Upper lobe of right lung (tissue), 1 donor: ENCODE data around the gene PPT2. TPM values are rescaled to one million over a fixed set of nuclear protein-coding genes. Genes with fewer than 3 reads are reported as not detected.
A peak's percentile ranks its signal among the peaks of the same experiment; 100 is the strongest.

ENCODE experiments used
- ATAC-seq: fragments of 200-7000 bp; cut with Tn5 transposase; one replicate; pipeline ENCODE4 v1.9.1; 2020; ENCODE audit warnings: mild to moderate bottlenecking, moderate library complexity
- DNase-seq: peaks from one replicate; pipeline ENCODE4 v3.0.0-alpha.2; 2020
- H3K27ac ChIP-seq: fragments of 200-600 bp; one replicate; pipeline ENCODE4 v1.8.0; 2022
- H3K27me3 ChIP-seq: fragments of 200-600 bp; one replicate; pipeline ENCODE4 v1.8.0; 2022; ENCODE audit warnings: mild to moderate bottlenecking
- H3K36me3 ChIP-seq: fragments of 200-600 bp; one replicate; pipeline ENCODE4 v1.8.0; 2022
- H3K4me1 ChIP-seq: fragments of 200-600 bp; one replicate; pipeline ENCODE4 v1.8.0; 2022
- H3K4me3 ChIP-seq: fragments of 200-600 bp; one replicate; pipeline ENCODE4 v1.8.0; 2022; ENCODE audit warnings: mild to moderate bottlenecking
- H3K9me3 ChIP-seq: fragments of 200-600 bp; one replicate; pipeline ENCODE4 v1.8.0; 2022
- intact Hi-C: fragments of 100-400 bp; cut with DNase I; formaldehyde crosslinking; loops from one replicate; pipeline ENCODE4 v1.11.0; 2022
- total RNA-seq: library from RNA; stranded (reverse); fragmentation: NEBNext Ultra II Directional; extraction: Animal tissue kit (Norgen Biotek cat#: 25700); gene quantifications from one replicate; pipeline ENCODE4 v1.2.1, GENCODE V29; 2021
- TF ChIP-seq, protein P1 (sequence below): fragments of 200-600 bp; IDR thresholded peaks from one replicate; pipeline ENCODE4 v1.8.0; 2022; ENCODE audit warnings: antibody characterized with exemption
- donor health status: DM: no; HTN: yes; CAD: no; lungs with severe emphysema.

PPT2 gene
- total RNA-seq, 1 donor from 2014 or later = 19.2 TPM

DNA sequence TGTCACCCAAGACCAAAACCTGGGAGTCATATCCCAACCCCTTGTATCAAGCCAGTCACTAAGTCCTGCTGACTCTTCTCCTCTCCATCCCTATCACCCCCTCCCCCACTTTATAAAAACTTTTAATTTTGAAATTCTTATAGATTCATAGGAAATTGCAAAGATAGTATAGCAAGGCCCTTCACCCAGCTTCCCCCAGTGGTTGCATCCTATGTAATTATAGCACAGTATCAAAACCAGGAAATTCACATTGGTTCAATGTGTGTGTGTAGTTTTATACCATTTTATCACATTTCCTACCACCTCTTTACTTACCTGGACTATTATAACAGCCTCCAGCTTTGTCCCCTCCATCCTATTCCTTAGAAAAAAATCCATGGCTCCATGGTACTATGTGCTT, 4.1 kb downstream of the PPT2 start:
- DNase-seq (no peak), ATAC-seq (no peak)
- no peak overlapping the region for H3K4me3 ChIP-seq
- peaks cover 17% of the 10 kb centered on the region for H3K4me1 ChIP-seq
- TF ChIP-seq, protein P1, sequence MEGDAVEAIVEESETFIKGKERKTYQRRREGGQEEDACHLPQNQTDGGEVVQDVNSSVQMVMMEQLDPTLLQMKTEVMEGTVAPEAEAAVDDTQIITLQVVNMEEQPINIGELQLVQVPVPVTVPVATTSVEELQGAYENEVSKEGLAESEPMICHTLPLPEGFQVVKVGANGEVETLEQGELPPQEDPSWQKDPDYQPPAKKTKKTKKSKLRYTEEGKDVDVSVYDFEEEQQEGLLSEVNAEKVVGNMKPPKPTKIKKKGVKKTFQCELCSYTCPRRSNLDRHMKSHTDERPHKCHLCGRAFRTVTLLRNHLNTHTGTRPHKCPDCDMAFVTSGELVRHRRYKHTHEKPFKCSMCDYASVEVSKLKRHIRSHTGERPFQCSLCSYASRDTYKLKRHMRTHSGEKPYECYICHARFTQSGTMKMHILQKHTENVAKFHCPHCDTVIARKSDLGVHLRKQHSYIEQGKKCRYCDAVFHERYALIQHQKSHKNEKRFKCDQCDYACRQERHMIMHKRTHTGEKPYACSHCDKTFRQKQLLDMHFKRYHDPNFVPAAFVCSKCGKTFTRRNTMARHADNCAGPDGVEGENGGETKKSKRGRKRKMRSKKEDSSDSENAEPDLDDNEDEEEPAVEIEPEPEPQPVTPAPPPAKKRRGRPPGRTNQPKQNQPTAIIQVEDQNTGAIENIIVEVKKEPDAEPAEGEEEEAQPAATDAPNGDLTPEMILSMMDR = no peak
- H3K36me3 ChIP-seq = peaks cover 14% of the 10 kb centered on the region
- H3K27me3 ChIP-seq = no peaks in the 10 kb centered on the region
- H3K9me3 ChIP-seq = no peaks in the 10 kb centered on the region
- intact Hi-C loops = no loop called here
- no peak overlapping the region for H3K27ac ChIP-seq

DNA sequence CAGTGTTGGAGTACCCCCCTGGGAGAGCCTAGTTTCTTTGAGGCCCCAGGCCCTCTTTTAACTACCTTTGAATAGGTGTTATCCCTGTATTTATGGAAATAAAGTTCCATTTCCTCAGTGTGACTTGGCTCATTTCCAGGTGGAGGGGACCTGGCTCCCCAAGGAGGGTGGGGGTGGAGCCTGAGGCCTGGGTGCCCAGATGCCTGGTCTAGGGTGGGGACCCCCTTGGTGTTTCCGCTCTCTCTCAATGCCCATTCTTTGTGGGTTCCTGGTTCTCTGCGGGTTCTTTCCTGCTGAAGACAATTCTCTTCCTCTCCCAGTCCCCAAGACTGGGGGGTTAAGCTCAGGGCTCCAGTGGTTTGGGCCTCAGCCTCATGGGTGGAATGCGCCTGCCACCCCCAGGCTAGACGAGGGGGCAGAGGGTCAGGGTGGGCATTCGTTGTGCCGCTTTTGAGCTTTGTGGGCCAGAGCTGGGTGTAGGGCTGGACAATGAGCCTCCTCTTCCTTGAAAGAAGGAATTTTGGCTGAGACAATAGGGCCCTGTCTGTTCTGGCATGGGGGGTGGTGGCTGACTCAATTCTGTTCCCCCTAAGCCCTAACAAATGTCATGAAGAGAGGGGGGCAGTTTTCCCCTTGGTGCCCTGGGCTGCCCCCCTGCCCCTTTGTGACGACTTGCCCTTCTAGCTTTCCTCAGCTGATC, 9.8 kb downstream of the PPT2 start:
- Histone ChIP-seq H3K4me1 (no peaks in the 10 kb centered on the region), H3K4me3 (no peak overlapping the region), H3K9me3 (no peaks in the 10 kb centered on the region), H3K27me3 (no peaks in the 10 kb centered on the region), H3K36me3 (peaks cover 25% of the 10 kb centered on the region), H3K27ac (peak overlapping the region; percentile 42)
- ATAC-seq (peak; percentile 34), DNase-seq (no peak)
- TF ChIP-seq, protein P1 = no peak
- intact Hi-C loops = no loop called here

DNA sequence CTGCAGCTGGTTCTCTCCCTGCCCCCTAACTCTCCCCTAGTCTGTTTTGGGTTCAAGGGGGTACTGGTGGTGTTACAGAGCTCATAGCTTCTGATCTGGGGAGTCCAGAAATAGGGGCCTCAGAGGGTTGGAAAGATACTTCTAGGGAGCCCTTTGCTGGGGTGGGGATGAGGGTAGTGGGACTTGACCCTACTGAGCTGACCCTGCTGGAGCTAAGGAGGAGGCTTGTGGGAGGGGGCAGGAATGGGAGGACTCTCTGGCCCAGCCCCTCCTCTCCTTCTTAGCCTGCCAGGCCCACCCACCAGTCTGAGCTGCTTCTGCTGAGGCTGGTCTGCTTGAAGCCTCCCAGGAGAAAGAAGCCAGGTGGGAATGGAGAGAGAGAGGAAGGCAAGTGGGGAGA, 10.4 kb downstream of the PPT2 start, which contains the start of gene EGFL8:
Gene EGFL8 (plus strand): TSS at position 301 of the 400 bp plus-strand sequence. CDS start 1,571 bp downstream, outside the sequence.
- no peak within 1 kb of the TSS for H3K4me3 ChIP-seq
- DNase-seq (no peak), ATAC-seq (no peak)
- no peaks in the 10 kb centered on the region for H3K27me3 ChIP-seq
- intact Hi-C loops = no loop called here
- no peaks in the 10 kb centered on the region for H3K9me3 ChIP-seq
- H3K36me3 ChIP-seq = peaks cover 30% of the 10 kb centered on the region
- TF ChIP-seq, protein P1 = no peak
- no peaks in the 10 kb centered on the region for H3K4me1 ChIP-seq
- peak within 1 kb of the TSS; percentile 42 for H3K27ac ChIP-seq

DNA sequence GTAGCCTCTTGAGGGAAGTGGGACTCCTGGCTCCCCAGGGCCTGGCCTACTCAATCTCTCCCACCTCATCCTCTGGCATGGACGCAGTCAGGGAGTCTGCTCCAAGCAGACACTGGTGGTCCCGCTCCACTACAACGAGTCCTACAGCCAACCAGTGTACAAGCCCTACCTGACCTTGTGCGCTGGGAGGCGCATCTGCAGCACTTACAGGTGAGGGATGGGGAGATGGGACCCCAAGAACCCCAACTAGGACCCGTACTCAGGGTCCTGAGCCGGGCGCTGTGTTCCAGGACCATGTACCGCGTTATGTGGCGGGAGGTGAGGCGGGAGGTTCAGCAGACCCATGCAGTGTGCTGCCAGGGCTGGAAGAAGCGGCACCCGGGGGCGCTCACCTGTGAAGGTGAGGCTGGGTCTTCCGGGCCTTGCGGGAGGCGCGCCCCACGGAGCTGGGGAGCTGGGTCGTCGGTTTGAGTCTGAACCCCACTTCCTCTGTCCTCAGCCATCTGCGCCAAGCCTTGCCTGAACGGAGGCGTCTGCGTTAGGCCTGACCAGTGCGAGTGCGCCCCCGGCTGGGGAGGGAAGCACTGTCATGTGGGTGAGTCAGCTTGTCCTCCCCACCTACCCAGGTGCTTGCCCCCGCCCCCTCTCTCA, 12.6 kb downstream of the PPT2 start:
- no peaks in the 10 kb centered on the region for H3K4me1 ChIP-seq
- H3K9me3 ChIP-seq = no peaks in the 10 kb centered on the region
- no peak for DNase-seq
- H3K36me3 ChIP-seq = peaks cover 43% of the 10 kb centered on the region
- H3K27ac ChIP-seq = no peak overlapping the region
- H3K27me3 ChIP-seq = no peaks in the 10 kb centered on the region
- intact Hi-C loops = no loop called here
- H3K4me3 ChIP-seq = no peak overlapping the region
- ATAC-seq = peak; percentile 5
- TF ChIP-seq, protein P1 = no peak

DNA sequence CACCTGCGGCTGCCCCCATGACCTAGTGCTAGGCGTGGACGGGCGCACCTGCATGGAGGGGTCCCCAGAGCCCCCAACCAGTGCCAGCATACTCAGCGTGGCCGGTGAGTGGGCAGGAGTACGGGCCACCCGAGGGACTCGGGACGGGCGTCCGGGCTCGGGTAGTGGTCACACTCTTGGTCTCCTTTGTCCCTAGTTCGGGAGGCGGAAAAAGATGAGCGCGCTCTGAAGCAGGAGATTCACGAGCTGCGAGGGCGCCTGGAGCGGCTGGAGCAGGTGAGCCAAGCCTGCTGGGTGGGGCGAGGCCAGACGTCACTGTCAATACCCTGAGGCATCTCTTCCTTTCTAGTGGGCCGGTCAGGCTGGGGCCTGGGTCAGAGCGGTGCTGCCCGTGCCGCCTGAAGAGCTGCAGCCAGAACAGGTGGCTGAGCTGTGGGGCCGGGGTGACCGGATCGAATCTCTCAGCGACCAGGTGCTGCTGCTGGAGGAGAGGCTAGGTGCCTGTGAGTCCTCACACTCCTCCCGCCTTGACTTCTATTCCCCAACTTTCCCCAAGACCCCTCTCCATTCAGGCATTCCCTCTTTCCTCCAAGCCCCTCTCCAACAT, 13.3 kb downstream of the PPT2 start:
- Histone ChIP-seq H3K27ac (no peak overlapping the region), H3K4me3 (no peak overlapping the region), H3K9me3 (no peaks in the 10 kb centered on the region), H3K4me1 (no peaks in the 10 kb centered on the region), H3K27me3 (no peaks in the 10 kb centered on the region), H3K36me3 (peaks cover 43% of the 10 kb centered on the region)
- intact Hi-C loops = no loop called here
- DNase-seq (no peak), ATAC-seq (no peak)
- TF ChIP-seq, protein P1 = no peak
